ENCODE data around the gene KRT33A. TPM values are rescaled to one million over a fixed set of nuclear protein-coding genes. Genes with fewer than 3 reads are reported as not detected.
"Not testable (repeated sequence)": the region's sequence is repeated elsewhere in the genome, so short reads cannot be mapped to it uniquely, and the experiment has no call there.

Gene KRT33A
- polyA plus RNA-seq, 4 donors = not detected

- no peak for DNase-seq (ENCODE audit: low read depth in 4 of 4, low spot score in 3 of 4)
Observed at GRCh38 chr17:41366070-41366469, 15.4 kb upstream of the KRT33A start.

- DNase-seq (ENCODE audit: low read depth in 4 of 4, low spot score in 3 of 4) = no peak
Observed at GRCh38 chr17:41363881-41364280, 13.3 kb upstream of the KRT33A start.

- no peak for DNase-seq (ENCODE audit: low read depth in 4 of 4, low spot score in 3 of 4)
Observed at GRCh38 chr17:41360296-41360995, 9.8 kb upstream of the KRT33A start.

- no peak for DNase-seq (ENCODE audit: low read depth in 4 of 4, low spot score in 3 of 4)
Observed at GRCh38 chr17:41354536-41354935, 3.9 kb upstream of the KRT33A start.

- no peak for DNase-seq (ENCODE audit: low read depth in 4 of 4, low spot score in 3 of 4)
Observed at GRCh38 chr17:41352597-41353366, 2.2 kb upstream of the KRT33A start.

GRCh38 chr17:41351177-41351576, 549 bp upstream of the KRT33A start:
- DNase-seq (ENCODE audit: low read depth in 4 of 4, low spot score in 3 of 4) = no peak

GRCh38 chr17:41347869-41348760, 2.5 kb downstream of the KRT33A start:
- DNase-seq (ENCODE audit: low read depth in 4 of 4, low spot score in 3 of 4) = no peak

- DNase-seq (ENCODE audit: low read depth in 4 of 4, low spot score in 3 of 4) = not testable (repeated sequence)
Observed at GRCh38 chr17:41346421-41346820, 4.2 kb downstream of the KRT33A start.

- no peak for DNase-seq (ENCODE audit: low read depth in 4 of 4, low spot score in 3 of 4)
Observed at GRCh38 chr17:41345992-41346391, 4.6 kb downstream of the KRT33A start.

GRCh38 chr17:41343029-41343428, 7.6 kb downstream of the KRT33A start:
- peak in 1 of 4 donors; percentile 47 for DNase-seq (ENCODE audit: low read depth in 4 of 4, low spot score in 3 of 4)

- DNase-seq (ENCODE audit: low read depth in 4 of 4, low spot score in 3 of 4) = no peak
Observed at GRCh38 chr17:41340934-41341861, 9.4 kb downstream of the KRT33A start.

- DNase-seq (ENCODE audit: low read depth in 4 of 4, low spot score in 3 of 4) = peak in 1 of 4 donors; percentile 58
Observed at GRCh38 chr17:41340494-41340893, 10.1 kb downstream of the KRT33A start.

GRCh38 chr17:41339571-41340172, 11.0 kb downstream of the KRT33A start:
- no peak for DNase-seq (ENCODE audit: low read depth in 4 of 4, low spot score in 3 of 4)

GRCh38 chr17:41338961-41339485, 11.6 kb downstream of the KRT33A start:
- no peak for DNase-seq (ENCODE audit: low read depth in 4 of 4, low spot score in 3 of 4)

- DNase-seq (ENCODE audit: low read depth in 4 of 4, low spot score in 3 of 4) = no peak
Observed at GRCh38 chr17:41335747-41336146, 14.9 kb downstream of the KRT33A start.

- no peak for DNase-seq (ENCODE audit: low read depth in 4 of 4, low spot score in 3 of 4)
Observed at GRCh38 chr17:41334385-41335305, 16.0 kb downstream of the KRT33A start.

- no peak for DNase-seq (ENCODE audit: low read depth in 4 of 4, low spot score in 3 of 4)
Observed at GRCh38 chr17:41333836-41334235, 16.8 kb downstream of the KRT33A start.

- DNase-seq (ENCODE audit: low read depth in 4 of 4, low spot score in 3 of 4) = no peak
Observed at GRCh38 chr17:41333098-41333497, 17.5 kb downstream of the KRT33A start.

Measured in right renal pelvis (tissue), 4 donors.